Pancreas (tissue), 10 donors: ENCODE results near the gene BLCAP. TPM values are rescaled to one million over a fixed set of nuclear protein-coding genes. Genes with fewer than 3 reads are reported as not detected.

ENCODE experiments used
- ATAC-seq, 4 donors: fragments of 200-7000 bp; cut with Tn5 transposase; one replicate each; pipeline versions ENCODE4 v1.8.0 to v1.9.1; 2020; ENCODE audit warnings: mild to moderate bottlenecking in 4 of 4, moderate library complexity in 4 of 4
- DNase-seq, 6 donors: peaks; one replicate each; pipeline ENCODE4 v3.0.0-alpha.2; 2020
- FAIRE-seq: peaks from 2 replicates; lab custom pipeline; 2012; peaks lifted over from hg19 to GRCh38; lab: Jason Lieb, UNC
- H3K27ac ChIP-seq, 4 donors: fragments of 200-600 bp; sonication (generic); 1 replicate in 3 of 4; 2 replicates in 1 of 4; pipeline versions ENCODE4 v1.5.0 to v1.8.0; 2020
- H3K27me3 ChIP-seq, 4 donors: fragments of 200-600 bp; one replicate each; pipeline ENCODE4 v1.8.0; 2021
- H3K36me3 ChIP-seq, 3 donors: fragments of 200-600 bp; sonication (generic) in 1 of 3; one replicate each; pipeline versions ENCODE4 v1.5.0 to v1.8.0; 2020 to 2021
- H3K4me1 ChIP-seq, 3 donors: fragments of 200-600 bp; one replicate each; pipeline ENCODE4 v1.8.0; 2021
- H3K4me3 ChIP-seq, 4 donors: fragments of 200-600 bp; sonication (generic) in 2 of 4; one replicate each; pipeline versions ENCODE4 v1.5.0 to v1.8.0; 2020 to 2021
- H3K9me3 ChIP-seq, 4 donors: fragments of 200-600 bp; one replicate each; pipeline ENCODE4 v1.8.0; 2021
- WGBS, 2 donors: extraction: QIAGEN DNeasy Blood & Tissue Kit; methylation state at CpG; one replicate each; pipeline ENCODE4 v1.1.7; 2013; 5-methylcytosine and 5-hydroxymethylcytosine counted together
- intact Hi-C, 3 donors: fragments of 100-400 bp; cut with DNase I; formaldehyde crosslinking; loops; one replicate each; pipeline versions ENCODE4 v1.11.1 to v1.14.2; 2022
- polyA plus RNA-seq, 2 donors: library from polyadenylated mRNA; stranded (reverse); fragments of 200-250 nt; gene quantifications; one replicate each; pipeline ENCODE4 v1.2.3, GENCODE V29; 2013
- total RNA-seq, 6 donors: library from RNA; stranded (reverse); fragmentation: NEBNext Ultra II Directional in 4 of 6; extraction: Animal tissue kit (Norgen Biotek cat#: 25700) in 4 of 6; gene quantifications; one replicate each; pipeline versions ENCODE4 v1.2.1 to v1.2.4, GENCODE V29; 2021 to 2023
- TF ChIP-seq, protein P1 (sequence below), 4 donors: fragments of 200-600 bp; sonication (generic) in 3 of 4; IDR thresholded peaks; one replicate each; pipeline versions ENCODE4 v1.5.0 to v1.8.0; 2021; ENCODE audit warnings: antibody characterized with exemption in 4 of 4
- donor health status: healthy with polysubstance abuse.
- donor health status: DM: no; HTN: no; CAD: no; lungs with moderate emphysema.
- donor health status: DM: no; HTN: no; CAD: no.
- donor health status: control.
- donor health status: control.
- donor health status: Bipolar disorder and iron deficiency.
- donor health status: DM: yes; HTN: yes; CAD: no.
- donor health status: DM: no; HTN: no; CAD: no.
- donor health status: DM: no; HTN: no; CAD: no.
- donor health status: DM: yes; HTN: yes; CAD: no.

Gene BLCAP
- total and polyA plus RNA-seq, 8 donors = 14.6 to 35.3 (median 19.0) TPM

DNA sequence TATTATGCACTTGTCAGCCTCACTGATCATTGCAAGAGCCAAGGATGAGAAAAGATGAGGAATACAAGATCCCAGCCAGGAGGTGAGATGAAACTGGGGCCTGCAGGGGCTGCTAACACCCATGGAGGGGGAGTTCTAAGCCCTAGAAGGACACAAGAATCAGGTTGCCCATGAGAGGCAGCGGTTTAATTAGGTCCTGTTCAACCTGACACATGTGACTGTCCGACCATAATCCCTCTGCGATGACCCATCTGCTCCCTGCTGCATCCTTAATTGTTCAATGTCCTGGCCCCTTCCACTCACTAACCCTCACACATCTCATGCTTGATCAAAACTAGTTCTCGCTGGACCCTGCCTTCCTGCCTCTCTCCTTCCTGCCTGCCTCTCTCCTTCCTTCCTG is 58.8 kb downstream of the BLCAP start:
- 72 to 79% methylated on average over 4 of the region's 4 CpGs for WGBS, 2 donors
- DNase-seq = no peak
- Histone ChIP-seq H3K27ac (no peak overlapping the region), H3K4me3 (no peak overlapping the region), H3K36me3 (no peaks in the 10 kb centered on the region), H3K4me1 (no peaks in the 10 kb centered on the region), H3K27me3 (no peaks in the 10 kb centered on the region), H3K9me3 (no peaks in the 10 kb centered on the region)
- ATAC-seq = no peak
- TF ChIP-seq, protein P1, sequence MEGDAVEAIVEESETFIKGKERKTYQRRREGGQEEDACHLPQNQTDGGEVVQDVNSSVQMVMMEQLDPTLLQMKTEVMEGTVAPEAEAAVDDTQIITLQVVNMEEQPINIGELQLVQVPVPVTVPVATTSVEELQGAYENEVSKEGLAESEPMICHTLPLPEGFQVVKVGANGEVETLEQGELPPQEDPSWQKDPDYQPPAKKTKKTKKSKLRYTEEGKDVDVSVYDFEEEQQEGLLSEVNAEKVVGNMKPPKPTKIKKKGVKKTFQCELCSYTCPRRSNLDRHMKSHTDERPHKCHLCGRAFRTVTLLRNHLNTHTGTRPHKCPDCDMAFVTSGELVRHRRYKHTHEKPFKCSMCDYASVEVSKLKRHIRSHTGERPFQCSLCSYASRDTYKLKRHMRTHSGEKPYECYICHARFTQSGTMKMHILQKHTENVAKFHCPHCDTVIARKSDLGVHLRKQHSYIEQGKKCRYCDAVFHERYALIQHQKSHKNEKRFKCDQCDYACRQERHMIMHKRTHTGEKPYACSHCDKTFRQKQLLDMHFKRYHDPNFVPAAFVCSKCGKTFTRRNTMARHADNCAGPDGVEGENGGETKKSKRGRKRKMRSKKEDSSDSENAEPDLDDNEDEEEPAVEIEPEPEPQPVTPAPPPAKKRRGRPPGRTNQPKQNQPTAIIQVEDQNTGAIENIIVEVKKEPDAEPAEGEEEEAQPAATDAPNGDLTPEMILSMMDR (IDR thresholded peaks at IDR 0.05) = no peak
- FAIRE-seq = no peak
- intact Hi-C loops = no loop called here

Other genes starting within 250 kb of the BLCAP start
- 10 to 100 TPM in 5 of 6 donors, 1 to 10 TPM in 1; 9.0 to 17.8 (median 15.7) TPM for gene MANBAL, start 238.2 kb downstream of the BLCAP start, total RNA-seq
- gene MANBAL, start 238.2 kb downstream of the BLCAP start, polyA plus RNA-seq = 10 to 100 TPM; 28.5 to 42.1 TPM
- gene SRC, start 181.7 kb downstream of the BLCAP start, total RNA-seq = 10 to 100 TPM; 21.3 to 78.4 (median 31.3) TPM
- gene SRC, start 181.7 kb downstream of the BLCAP start, polyA plus RNA-seq = 10 to 100 TPM; 64.6 to 75.2 TPM
- gene NNAT, start 6.6 kb downstream of the BLCAP start, total RNA-seq = 1 to 10 TPM in 1 of 6 donors, under 1 TPM in 1, not detected in 4; 0.31 to 1.0 TPM
- under 1 TPM; 0.34 to 0.92 TPM for gene NNAT, start 6.6 kb downstream of the BLCAP start, polyA plus RNA-seq
- gene CTNNBL1, start 166.2 kb upstream of the BLCAP start, total RNA-seq = 10 to 100 TPM; 14.8 to 21.9 (median 20.7) TPM
- 10 to 100 TPM; 27.9 to 34.9 TPM for gene CTNNBL1, start 166.2 kb upstream of the BLCAP start, polyA plus RNA-seq